HCT116 (cell line): ENCODE results near the gene CCDC89. TPM values are rescaled to one million over a fixed set of nuclear protein-coding genes. Genes with fewer than 3 reads are reported as not detected.

Experiments
- ATAC-seq: fragments of 200-7000 bp; cut with Tn5 transposase; 2 replicates; pipeline ENCODE4 v1.9.1; 2020; ENCODE audit warnings: mild to moderate bottlenecking, moderate library complexity
- BruUV-seq: library from RNA; stranded (reverse); fragments of 400-500 nt; replicated peaks from 2 replicates; lab custom pipeline; 2021; lab: Mats Ljungman, UMichigan
- CTCF ChIA-PET: fragments of 300-600 bp; sonication (Branson Sonifier 250); formaldehyde crosslinking; loops from one replicate; lab custom pipeline; 2021; ENCODE audit warnings: antibody characterized with exemption; lab: Charles Lee
- POLR2A ChIA-PET: fragments of 300-600, 350-600 bp; sonication (Branson Sonifier 250); formaldehyde crosslinking; loops from one replicate; lab custom pipeline; 2021; ENCODE audit warnings: antibody characterized with exemption; lab: Charles Lee
- RAD21 ChIA-PET, 2 experiments: fragments of 300-600 bp; sonication (Branson Sonifier 250); formaldehyde crosslinking; loops; one replicate each; lab custom pipeline; 2023; ENCODE audit warnings: low total read pairs in 2 of 2; ENCODE audit not compliant: uncharacterized antibody in 2 of 2, unreplicated experiment in 2 of 2, low non-redundant PET in 1 of 2; lab: Charles Lee
- DNase-seq: peaks from one replicate; pipeline ENCODE4 v3.0.0-alpha.2; 2010; ENCODE audit warnings: low read depth, low spot score
- H2AFZ ChIP-seq: fragments of 200-600 bp; shearing (Covaris generic), sonication (generic); 2 replicates; pipeline ENCODE4 v1.6.1; 2017; ENCODE audit warnings: low read depth, mixed run types, mixed read lengths, antibody characterized with exemption, low read length; ENCODE audit not compliant: poor library complexity, severe bottlenecking
- H3K27ac ChIP-seq: 2 replicates; pipeline ENCODE4 v1.5.1; 2012; ENCODE audit warnings: low read depth, low read length
- H3K27me3 ChIP-seq: fragments of 200-600 bp; sonication (generic); 2 replicates; pipeline ENCODE4 v1.6.1; 2016; ENCODE audit warnings: mixed run types, low read length, mixed read lengths; ENCODE audit not compliant: insufficient read depth
- H3K36me3 ChIP-seq, 2 experiments: fragments of 200-500 bp in 1 of 2; fragments of 200-600 bp in 1 of 2; sonication (Bioruptor generic) in 1 of 2; sonication (generic) in 1 of 2; 2 replicates each; pipeline versions ENCODE4 v1.5.1 to v1.6.1; 2014 to 2016; ENCODE audit warnings: low read length in 2 of 2, inconsistent platforms in 1 of 2, mixed read lengths in 1 of 2, mixed run types in 1 of 2; ENCODE audit not compliant: insufficient read depth in 2 of 2, control insufficient read depth in 1 of 2
- H3K4me1 ChIP-seq, 2 experiments: fragments of 200-600 bp in 1 of 2; sonication (generic) in 1 of 2; 2 replicates each; pipeline versions ENCODE4 v1.5.1 to v1.6.1; 2012 to 2017; ENCODE audit warnings: low read length in 2 of 2, inconsistent platforms in 1 of 2, mild to moderate bottlenecking in 1 of 2, mixed read lengths in 1 of 2, mixed run types in 1 of 2, moderate library complexity in 1 of 2; ENCODE audit not compliant: insufficient read depth in 2 of 2, control insufficient read depth in 1 of 2
- H3K4me2 ChIP-seq: fragments of 200-600 bp; sonication (generic); 2 replicates; pipeline ENCODE4 v1.6.1; 2017; ENCODE audit warnings: mixed run types, low read length, mixed read lengths
- H3K4me3 ChIP-seq, 2 experiments: fragments of 200-600 bp in 1 of 2; sonication (generic) in 1 of 2; replicated peaks in 1 of 2; 2 replicates each; pipeline ENCODE4 v1.5.1; 2011 to 2016; ENCODE audit warnings: low read length in 2 of 2, control low read depth in 1 of 2, low read depth in 1 of 2, mild to moderate bottlenecking in 1 of 2, mixed read lengths in 1 of 2, mixed run types in 1 of 2
- H3K79me2 ChIP-seq: fragments of 200-600 bp; sonication (generic); 2 replicates; pipeline ENCODE4 v1.6.1; 2017; ENCODE audit warnings: mild to moderate bottlenecking, mixed run types, low read length, moderate library complexity, mixed read lengths; ENCODE audit not compliant: insufficient read depth
- H3K9ac ChIP-seq: fragments of 200-600 bp; sonication (generic); 2 replicates; pipeline ENCODE4 v1.6.1; 2016; ENCODE audit warnings: low read length, mixed read lengths
- H3K9me2 ChIP-seq: fragments of 200-600 bp; sonication (generic), shearing (Covaris generic); 2 replicates; pipeline ENCODE4 v1.6.1; 2017; ENCODE audit warnings: mixed run types, mild to moderate bottlenecking, moderate library complexity; ENCODE audit not compliant: insufficient read depth
- H3K9me3 ChIP-seq, 2 experiments: fragments of 200-500 bp in 1 of 2; fragments of 200-600 bp in 1 of 2; sonication (Bioruptor generic) in 1 of 2; sonication (generic) in 1 of 2; 2 replicates each; pipeline ENCODE4 v1.6.1; 2014 to 2017; ENCODE audit warnings: low read length in 2 of 2, mixed read lengths in 2 of 2, inconsistent platforms in 1 of 2, low read depth in 1 of 2, mild to moderate bottlenecking in 1 of 2, mixed run types in 1 of 2, moderate library complexity in 1 of 2; ENCODE audit not compliant: control insufficient read depth in 1 of 2, insufficient read depth in 1 of 2
- H4K20me1 ChIP-seq: fragments of 200-600 bp; sonication (generic), shearing (Covaris generic); 2 replicates; pipeline ENCODE4 v1.6.1; 2017; ENCODE audit warnings: mixed run types, mild to moderate bottlenecking, moderate library complexity; ENCODE audit not compliant: insufficient read depth
- CTCF ChIP-seq, 3 experiments: fragments of 200-600 bp in 1 of 3; sonication (generic) in 1 of 3; IDR thresholded peaks in 2 of 3; conservative IDR thresholded peaks in 1 of 3; 2 replicates each; pipeline ENCODE4 v1.5.1; 2012 to 2017; ENCODE audit warnings: low read depth in 2 of 3, low read length in 2 of 3, antibody characterized with exemption in 1 of 3, borderline replicate concordance in 1 of 3, control low read depth in 1 of 3, mild to moderate bottlenecking in 1 of 3, mixed read lengths in 1 of 3, mixed run types in 1 of 3, moderate library complexity in 1 of 3; ENCODE audit not compliant: insufficient read depth in 1 of 3
- POLR2A ChIP-seq: IDR thresholded peaks from 2 replicates; pipeline ENCODE4 v1.7.0; 2011; ENCODE audit warnings: borderline replicate concordance; ENCODE audit not compliant: insufficient read depth, insufficient read length; ENCODE audit errors: extremely low read depth
- intact Hi-C: fragments of 100-400 bp; cut with micrococcal nuclease; formaldehyde crosslinking; loops from 2 replicates; pipeline ENCODE4 v1.10.0; 2022
- total RNA-seq: library from RNA; stranded (reverse); gene quantifications from one replicate; pipeline ENCODE4 v1.2.1, GENCODE V29; 2021; ENCODE audit not compliant: unreplicated experiment
- TF ChIP-seq, protein P1 (sequence below): IDR thresholded peaks from 2 replicates; pipeline ENCODE4 v1.6.1; 2012

CCDC89 gene
- total RNA-seq, 1 experiment from 2014 or later: 0.22 TPM

DNA sequence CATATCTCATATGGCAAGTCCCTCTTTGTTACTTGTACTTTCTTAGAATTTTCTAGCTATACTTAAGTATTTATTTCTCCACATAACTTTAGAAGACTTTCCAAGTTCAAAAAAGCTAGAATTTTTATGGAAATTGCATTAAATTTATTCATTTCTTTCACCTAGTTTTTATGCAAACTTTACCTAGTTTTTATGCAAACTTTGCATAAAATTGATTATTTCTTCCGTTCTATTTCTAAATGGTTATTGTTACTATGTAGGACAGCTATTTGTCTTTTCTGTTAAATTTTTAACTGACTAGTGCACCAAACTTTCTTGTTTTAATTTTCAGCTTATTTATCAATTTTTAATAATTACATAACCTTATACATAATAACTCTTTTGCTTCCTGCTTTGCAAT is 17.8 kb downstream of the CCDC89 start:
- intact Hi-C loops: no loop called here

More for the DNA sequence above, 17.8 kb downstream of the CCDC89 start:
- RAD21 ChIA-PET: no interaction called here
- TF ChIP-seq, protein P1, sequence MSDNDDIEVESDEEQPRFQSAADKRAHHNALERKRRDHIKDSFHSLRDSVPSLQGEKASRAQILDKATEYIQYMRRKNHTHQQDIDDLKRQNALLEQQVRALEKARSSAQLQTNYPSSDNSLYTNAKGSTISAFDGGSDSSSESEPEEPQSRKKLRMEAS: no peak
- no peak for TF ChIP-seq CTCF (IDR thresholded peaks at IDR 0.05 in 2 of 3, conservative IDR thresholded peaks at IDR 0.05 in 1 of 3; ENCODE audit: borderline replicate concordance in 1 of 3, insufficient read depth in 1 of 3, low read depth in 2 of 3, low read length in 2 of 3)
- no peak for TF ChIP-seq POLR2A
- no peak overlapping the region for H3K27ac ChIP-seq
- no peaks in the 10 kb centered on the region for H3K9me3 ChIP-seq
- H3K36me3 ChIP-seq: no peaks in the 10 kb centered on the region
- H3K4me1 ChIP-seq: peaks cover 0 to 13% of the 10 kb centered on the region in 2 experiments; a peak in 3 of 4 replicates
- H3K27me3 ChIP-seq: no peaks in the 10 kb centered on the region
- CTCF ChIA-PET: no interaction called here
- no peak overlapping the region for H3K4me3 ChIP-seq
- H3K79me2 ChIP-seq: peaks cover 18% of the 10 kb centered on the region
- DNase-seq (no peak), ATAC-seq (no peak)
- H2AFZ ChIP-seq: no peak overlapping the region
- peaks cover 7% of the 10 kb centered on the region; the same call in 1 of the 2 replicates for H4K20me1 ChIP-seq
- no peak overlapping the region for H3K9ac ChIP-seq
- POLR2A ChIA-PET: no interaction called here
- H3K9me2 ChIP-seq: no peaks in the 10 kb centered on the region
- H3K4me2 ChIP-seq: no peak overlapping the region
- no TSS peak for BruUV-seq
